CD4-positive, alpha-beta T cell treated with Interleukin-6 for 4 hours (primary cell): Measurements from ENCODE around the gene FASLG.
"Not testable (repeated sequence)": the region's sequence is repeated elsewhere in the genome, so short reads cannot be mapped to it uniquely, and the experiment has no call there.

ENCODE experiments used
- DNase-seq: peaks from one replicate; pipeline ENCODE4 v3.0.0-alpha.2; 2020; ENCODE audit warnings: mixed read lengths

Gene FASLG

DNA sequence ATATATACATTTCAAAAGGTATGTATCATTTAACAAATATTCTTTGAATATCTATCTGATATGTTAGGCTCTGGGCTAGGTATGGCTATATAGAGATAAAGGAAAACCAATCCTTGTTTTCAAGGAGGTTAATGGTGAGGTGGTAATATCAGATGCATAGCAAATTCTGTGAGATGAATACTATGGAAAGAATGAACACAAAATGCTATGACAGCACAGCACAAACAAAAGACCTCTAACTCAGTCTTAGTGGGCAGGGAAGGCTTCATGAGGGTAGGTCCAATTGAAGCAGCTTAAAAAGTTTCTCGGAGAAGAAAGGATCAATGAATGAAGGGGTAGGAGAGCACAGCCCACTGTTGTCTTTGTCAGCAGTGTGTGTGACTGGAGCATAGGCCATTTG is 27.2 kb downstream of the FASLG start:
- DNase-seq: no peak

DNA sequence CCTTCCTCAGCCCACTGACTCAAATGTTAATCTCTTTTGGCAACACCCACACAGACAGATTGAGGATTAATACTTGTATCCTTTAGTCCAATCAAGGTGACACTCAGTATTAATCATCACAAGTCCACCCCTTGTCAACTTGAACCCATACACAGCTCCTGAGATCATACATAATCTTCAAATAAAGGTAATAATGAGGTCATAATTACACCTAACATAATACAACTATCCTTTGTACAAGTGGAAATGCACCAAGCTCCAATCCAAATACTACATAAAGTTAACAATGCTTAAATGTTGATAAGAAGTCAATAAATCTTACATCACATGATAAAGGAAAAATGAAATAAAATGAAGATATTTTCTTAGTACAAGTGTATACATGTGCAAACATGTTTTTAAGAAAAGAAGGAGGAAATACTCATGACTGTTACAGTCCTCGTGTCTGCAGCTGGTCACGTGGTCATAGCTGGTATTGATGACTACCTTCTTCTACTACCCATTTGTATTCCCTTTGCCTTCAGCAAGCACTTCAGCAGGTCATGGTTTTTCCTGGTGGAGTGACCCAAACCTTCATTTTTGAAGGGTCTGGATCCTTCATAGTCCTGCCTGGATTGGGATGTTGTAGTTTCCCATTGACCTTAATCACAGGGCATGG is 29.7 kb downstream of the FASLG start:
- DNase-seq: not testable (repeated sequence)

DNA sequence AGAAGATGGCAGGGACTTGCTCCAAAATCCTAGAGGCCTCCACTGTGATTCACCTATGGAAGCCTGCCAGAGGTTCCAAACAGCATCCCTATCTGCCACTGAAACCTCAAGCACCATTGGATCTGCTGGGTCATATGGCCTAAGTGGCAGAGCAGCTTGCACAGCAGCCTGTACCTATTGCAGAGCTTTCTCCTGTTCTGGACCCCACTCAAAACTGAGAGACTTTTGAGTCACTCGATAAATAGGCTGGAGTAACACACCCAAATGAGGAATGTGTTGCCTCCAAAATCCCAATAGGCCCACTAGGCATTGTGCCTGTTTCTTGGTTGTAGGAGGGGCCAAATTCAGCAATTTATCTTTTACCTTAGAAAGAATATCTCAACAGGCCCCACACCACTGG is 32.0 kb downstream of the FASLG start:
- DNase-seq: not testable (repeated sequence)

DNA sequence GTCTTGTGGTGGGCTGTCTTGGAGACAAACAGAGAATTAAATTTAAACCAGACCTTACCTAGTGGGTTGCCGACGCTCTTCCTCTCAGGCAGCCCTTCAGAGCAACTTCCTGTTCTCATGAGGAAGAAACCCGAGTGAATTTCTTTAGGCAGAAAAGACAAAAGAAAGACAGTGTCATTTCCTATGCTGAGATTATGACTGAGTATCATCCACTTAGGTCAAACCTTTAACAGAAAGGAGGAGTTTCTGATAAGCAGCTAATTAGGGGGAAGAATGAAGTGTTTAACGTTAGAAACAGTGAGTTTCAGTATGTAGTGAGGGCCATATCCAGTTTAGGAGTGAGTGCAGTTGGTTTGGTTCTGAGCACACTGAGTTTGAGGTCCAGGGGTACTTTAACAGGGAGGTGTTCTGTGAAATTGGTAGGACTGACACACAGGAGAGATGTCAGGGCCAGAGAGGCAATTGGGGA is 38.7 kb downstream of the FASLG start:
- peak; percentile 53 for DNase-seq

DNA sequence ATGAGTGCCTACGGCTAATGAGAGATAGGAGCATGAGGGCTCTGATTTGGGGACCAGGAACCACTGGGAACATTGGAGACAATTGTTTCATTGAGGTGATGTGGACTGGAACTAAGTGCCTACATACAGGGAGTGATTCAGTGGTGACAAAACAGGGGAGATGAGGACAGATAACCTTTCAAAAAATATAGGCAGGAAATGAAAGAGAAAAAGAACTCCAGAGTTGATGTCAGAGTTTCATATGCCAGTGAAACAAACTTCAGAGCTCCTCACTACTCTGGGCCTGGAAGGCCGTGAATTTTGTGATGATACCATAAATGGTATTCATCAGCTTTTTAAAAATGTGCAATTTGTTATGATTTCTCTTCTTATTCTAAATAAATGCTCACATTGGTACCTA is 39.3 kb downstream of the FASLG start:
- DNase-seq: peak; percentile 30

DNA sequence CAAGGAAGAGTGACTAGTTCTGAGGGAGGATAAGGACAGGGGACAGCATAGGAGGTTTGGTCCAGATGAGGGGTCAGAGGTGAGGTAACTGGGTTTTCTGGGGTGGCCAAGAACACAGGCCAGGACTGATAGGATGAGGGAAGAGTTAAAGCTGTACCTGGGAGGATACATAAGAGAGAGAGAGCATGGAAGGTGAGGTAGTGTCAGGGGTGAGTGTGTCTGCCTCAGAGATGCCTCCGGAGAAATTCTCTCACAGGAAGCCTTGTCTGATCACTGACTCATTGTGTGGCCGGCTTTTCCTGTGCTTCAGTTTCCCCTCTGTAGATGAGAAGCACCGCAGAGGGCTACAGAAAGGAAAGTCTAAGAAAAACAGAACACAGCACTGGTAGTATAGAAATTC is 40.2 kb downstream of the FASLG start:
- peak; percentile 82 for DNase-seq

DNA sequence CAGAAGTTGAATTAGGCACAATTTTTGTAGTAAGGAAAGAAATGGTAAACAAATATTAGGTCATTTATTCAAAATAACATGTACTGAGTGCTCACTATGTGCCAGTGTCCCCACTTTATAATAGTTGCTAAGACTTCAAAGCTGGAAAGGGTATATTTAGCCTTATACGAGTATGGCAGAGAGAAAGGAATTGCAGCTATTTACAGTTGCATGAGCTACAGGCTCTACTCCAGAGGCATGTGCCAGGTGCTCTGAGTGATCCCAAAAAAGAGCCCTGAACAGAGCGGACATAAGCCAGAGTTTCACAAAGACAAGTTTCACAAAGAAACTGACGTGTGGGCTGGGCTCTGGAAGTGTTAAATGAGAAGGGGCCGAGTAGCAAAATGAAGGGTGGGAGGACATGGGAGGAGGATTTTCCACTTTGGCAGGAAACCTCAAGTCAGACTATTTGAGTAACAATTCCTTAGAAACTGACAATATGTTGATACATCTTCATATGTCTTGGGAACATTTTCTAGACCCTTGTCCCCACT is 40.9 kb downstream of the FASLG start:
- no peak for DNase-seq

DNA sequence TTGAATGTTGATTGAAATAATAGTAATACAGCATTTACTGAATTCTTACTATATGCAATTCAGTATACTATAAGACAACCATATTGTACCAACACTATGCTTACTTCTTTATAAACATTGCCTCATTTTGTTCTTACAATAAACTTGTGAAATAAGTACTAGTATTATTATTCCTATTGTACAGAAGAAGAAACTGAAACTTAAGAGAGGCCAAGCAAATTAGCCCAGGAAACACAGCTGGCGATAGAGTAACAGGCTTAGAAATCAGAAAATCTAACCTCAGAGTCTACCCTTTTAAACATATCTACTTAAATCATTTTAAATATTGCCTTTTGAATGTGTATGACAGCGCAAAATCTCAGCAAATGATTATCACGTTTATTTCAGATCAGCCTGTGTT is 41.7 kb downstream of the FASLG start:
- DNase-seq: no peak

DNA sequence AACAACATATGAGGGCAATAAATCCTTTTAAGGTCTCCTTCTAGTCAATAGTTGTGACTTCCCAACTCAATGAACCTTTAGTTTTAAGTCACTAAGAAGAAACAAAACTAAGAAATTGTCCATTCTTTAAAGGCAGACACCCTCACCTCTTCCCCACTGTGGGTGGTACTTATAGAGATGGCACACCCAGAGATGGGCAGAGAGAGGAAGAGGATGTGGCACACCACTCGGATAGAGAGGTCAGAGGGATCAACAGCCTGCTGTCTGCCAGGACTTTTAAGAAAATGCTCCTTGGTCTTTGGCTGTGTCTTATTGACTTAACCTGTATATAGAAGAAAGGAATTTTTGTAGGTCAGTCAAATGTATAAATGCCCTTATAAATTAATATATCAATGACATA is 45.1 kb downstream of the FASLG start:
- DNase-seq: peak; percentile 31

DNA sequence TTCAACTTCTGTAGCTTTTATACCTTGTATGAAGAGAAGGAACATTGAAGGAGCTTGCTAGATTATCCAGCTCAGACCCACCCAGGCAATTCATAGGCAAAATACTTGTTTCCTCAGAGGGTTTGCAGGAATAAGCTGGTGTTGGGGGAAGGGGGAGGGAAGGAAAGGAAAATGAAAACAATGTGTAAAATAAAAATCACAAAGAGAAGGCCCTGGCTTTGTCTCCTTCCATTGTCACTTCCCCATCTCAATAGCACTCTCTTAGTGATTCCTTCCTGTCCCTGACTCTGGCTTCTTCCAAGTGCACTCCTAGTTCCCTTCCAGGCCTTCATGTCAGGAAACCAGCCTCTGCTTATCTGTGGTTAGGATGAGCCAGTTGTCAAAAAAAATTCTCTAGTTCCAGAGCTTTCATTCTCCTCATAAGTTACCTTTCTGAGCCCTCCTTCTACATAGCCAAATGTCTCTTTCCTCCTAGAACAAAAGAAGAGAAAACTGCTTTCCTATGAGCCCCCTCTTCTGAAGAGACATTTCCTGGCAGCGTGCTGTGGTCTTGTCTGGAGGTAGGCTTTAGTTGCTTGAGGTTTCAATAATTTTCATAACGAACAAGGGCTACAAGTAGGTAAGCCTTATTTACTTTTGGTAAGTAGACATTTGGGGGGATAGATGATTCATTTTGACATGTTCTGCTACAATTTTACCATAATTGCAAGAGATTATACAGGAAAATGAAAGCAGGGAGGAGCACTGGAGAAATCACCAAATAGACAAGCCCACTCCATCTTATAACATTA is 45.7 kb downstream of the FASLG start:
- DNase-seq: no peak

DNA sequence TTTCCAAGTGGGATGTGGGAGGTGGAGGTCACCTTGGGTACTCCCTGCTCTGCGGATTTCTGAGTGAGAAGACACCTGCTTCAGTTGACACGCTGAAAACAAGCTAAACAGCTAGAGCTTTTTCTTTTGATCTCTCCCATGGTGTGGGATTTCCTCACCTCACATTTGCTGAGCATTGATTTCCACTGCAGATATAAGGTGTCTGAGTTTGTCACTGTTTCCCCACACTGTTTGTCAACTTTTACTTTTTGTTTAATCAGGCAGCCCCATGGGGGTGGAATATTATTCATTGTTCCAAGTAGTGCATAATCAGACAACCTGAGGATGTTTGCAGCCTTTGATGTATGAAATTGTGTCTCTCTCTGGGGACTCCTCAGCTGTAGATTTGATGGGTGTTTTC is 49.5 kb downstream of the FASLG start:
- DNase-seq: peak; percentile 57

DNA sequence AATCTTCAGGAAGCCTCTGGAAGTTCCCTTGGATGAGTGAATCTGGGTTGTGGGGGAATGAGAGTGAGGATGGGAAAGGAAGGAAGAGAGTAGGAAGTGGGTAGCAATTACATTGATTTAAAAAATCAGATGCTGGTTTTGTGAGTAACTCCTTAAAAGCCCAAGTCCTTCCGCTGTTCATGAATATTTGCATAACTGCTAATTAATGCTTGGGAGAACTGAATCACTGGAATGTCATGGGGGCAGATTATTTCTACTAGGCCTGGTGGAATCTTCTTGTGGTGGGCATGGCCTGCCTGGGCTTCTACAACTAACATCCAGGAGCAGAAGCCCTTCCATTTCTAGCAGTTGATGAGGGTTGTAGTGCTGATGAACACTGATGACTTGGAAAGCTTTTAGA is 52.7 kb downstream of the FASLG start:
- DNase-seq: no peak

DNA sequence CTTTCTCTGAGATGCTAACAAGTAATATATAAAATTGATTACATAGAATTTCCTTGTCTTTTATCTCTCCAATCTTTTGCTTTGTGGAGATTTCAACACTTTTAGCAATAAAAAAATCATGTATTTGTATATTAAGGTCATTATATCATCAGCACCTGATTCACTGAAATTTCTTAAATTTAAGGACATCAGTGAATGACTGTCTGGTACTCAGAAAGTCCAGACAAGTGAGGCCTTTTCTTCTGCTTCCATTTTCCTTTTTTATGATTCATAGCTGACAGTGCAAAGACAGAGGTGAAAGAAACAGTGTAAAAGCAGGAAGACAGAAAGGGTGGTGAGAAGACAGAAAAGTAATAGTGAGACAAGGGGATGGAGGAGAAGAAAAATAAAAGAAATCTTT is 54.6 kb downstream of the FASLG start:
- no peak for DNase-seq
